GM23338 (cell line): ENCODE data around the gene BCAS1.

Experiments used
- CREB1 ChIP-seq: fragments of 250-450 bp; sonication (Bioruptor Pico); IDR thresholded peaks from 2 replicates; pipeline ENCODE4 v1.5.0; 2020; ENCODE audit warnings: low read depth, mild to moderate bottlenecking, moderate library complexity
- CTCF ChIP-seq, 2 experiments: fragments of 200-600 bp in 1 of 2; sonication (generic) in 1 of 2; conservative IDR thresholded peaks; 2 replicates each; pipeline versions ENCODE4 v1.5.1 to v1.6.1; 2016 to 2017; ENCODE audit warnings: antibody characterized with exemption in 2 of 2, low read depth in 2 of 2, mild to moderate bottlenecking in 2 of 2, moderate library complexity in 1 of 2
- ETS1 ChIP-seq: IDR thresholded peaks from 2 replicates; pipeline ENCODE4 v1.6.1; 2016; ENCODE audit warnings: antibody characterized with exemption
- EZH2 ChIP-seq: fragments of 200-600 bp; sonication (generic); IDR thresholded peaks from one replicate; pipeline ENCODE4 v1.8.0; 2017; ENCODE audit warnings: antibody characterized with exemption, mild to moderate bottlenecking, low read depth; ENCODE audit not compliant: unreplicated experiment
- EZH2phosphoT487 ChIP-seq: fragments of 200-600 bp; sonication (generic); IDR thresholded peaks from one replicate; pipeline ENCODE4 v1.8.1; 2018; ENCODE audit warnings: antibody characterized with exemption; ENCODE audit not compliant: unreplicated experiment
- POLR2AphosphoS5 ChIP-seq: IDR thresholded peaks from 2 replicates; pipeline ENCODE4 v1.6.1; 2016; ENCODE audit warnings: antibody characterized with exemption, low read depth
- REST ChIP-seq: IDR thresholded peaks from one replicate; pipeline ENCODE4 v1.6.1; 2018; ENCODE audit warnings: antibody characterized with exemption; ENCODE audit not compliant: unreplicated experiment
- ZNF114 ChIP-seq: fragments of 250-450 bp; sonication (Bioruptor Pico); IDR thresholded peaks from 2 replicates; pipeline ENCODE4 v1.5.0; 2020; ENCODE audit warnings: mild to moderate bottlenecking, moderate library complexity
- ZNF462 ChIP-seq: fragments of 250-450 bp; sonication (Bioruptor Pico); IDR thresholded peaks from 2 replicates; pipeline ENCODE4 v1.5.0; 2020; ENCODE audit warnings: mild to moderate bottlenecking, moderate library complexity

GRCh38 chr20:54108817-54109216 lies 38.4 kb upstream of the BCAS1 start:
- no peak for TF ChIP-seq CTCF (conservative IDR thresholded peaks at IDR 0.05; ENCODE audit: low read depth in 2 of 2)
- TF ChIP-seq EZH2phosphoT487: no peak
- TF ChIP-seq ZNF462 (CRISPR knock-in tag): no peak
- no peak for TF ChIP-seq ZNF114 (CRISPR knock-in tag)
- no peak for TF ChIP-seq POLR2AphosphoS5
- TF ChIP-seq CREB1 (CRISPR knock-in tag): no peak
- no peak for TF ChIP-seq ETS1
- no peak for TF ChIP-seq EZH2
- TF ChIP-seq REST: no peak
